AG09309 (cell line): ENCODE data around the gene RCAN3.

ENCODE experiments used
- DNase-seq: peaks from one replicate; pipeline ENCODE4 v3.0.0-alpha.2; 2010; ENCODE audit warnings: low read depth
- H3K4me3 ChIP-seq: 2 replicates; pipeline ENCODE4 v1.5.1; 2011; ENCODE audit warnings: mild to moderate bottlenecking, low read depth, low read length, moderate library complexity; ENCODE audit not compliant: control insufficient read depth
- TF ChIP-seq, protein P1 (sequence below): IDR thresholded peaks from 2 replicates; pipeline ENCODE4 v1.5.1; 2011; ENCODE audit warnings: mild to moderate bottlenecking, low read depth, low read length, inconsistent platforms; ENCODE audit not compliant: insufficient read depth, control insufficient read depth; ENCODE audit errors: missing control alignments

Gene RCAN3

DNA sequence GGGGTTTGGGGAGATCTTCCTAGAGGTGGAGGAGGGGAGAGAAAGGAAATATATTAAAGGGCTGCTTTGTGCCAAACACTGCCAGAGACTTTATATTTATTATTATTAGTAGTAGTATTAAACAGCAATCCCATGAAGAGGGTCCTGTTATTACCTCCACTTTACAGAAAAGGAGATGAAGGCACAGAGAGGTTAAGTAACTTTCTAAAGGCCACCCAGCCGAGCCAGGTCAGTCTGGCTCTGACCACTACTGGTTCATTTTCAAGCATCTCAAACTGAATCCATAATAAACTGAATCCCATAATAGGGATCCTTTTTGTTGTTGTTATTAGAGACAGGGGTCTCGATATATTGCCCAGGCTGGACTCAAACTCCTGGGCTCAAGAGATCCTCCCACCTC, 65.8 kb downstream of the RCAN3 start:
- no peak overlapping the region for H3K4me3 ChIP-seq
- TF ChIP-seq, protein P1, sequence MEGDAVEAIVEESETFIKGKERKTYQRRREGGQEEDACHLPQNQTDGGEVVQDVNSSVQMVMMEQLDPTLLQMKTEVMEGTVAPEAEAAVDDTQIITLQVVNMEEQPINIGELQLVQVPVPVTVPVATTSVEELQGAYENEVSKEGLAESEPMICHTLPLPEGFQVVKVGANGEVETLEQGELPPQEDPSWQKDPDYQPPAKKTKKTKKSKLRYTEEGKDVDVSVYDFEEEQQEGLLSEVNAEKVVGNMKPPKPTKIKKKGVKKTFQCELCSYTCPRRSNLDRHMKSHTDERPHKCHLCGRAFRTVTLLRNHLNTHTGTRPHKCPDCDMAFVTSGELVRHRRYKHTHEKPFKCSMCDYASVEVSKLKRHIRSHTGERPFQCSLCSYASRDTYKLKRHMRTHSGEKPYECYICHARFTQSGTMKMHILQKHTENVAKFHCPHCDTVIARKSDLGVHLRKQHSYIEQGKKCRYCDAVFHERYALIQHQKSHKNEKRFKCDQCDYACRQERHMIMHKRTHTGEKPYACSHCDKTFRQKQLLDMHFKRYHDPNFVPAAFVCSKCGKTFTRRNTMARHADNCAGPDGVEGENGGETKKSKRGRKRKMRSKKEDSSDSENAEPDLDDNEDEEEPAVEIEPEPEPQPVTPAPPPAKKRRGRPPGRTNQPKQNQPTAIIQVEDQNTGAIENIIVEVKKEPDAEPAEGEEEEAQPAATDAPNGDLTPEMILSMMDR, result no peak
- DNase-seq, result no peak

DNA sequence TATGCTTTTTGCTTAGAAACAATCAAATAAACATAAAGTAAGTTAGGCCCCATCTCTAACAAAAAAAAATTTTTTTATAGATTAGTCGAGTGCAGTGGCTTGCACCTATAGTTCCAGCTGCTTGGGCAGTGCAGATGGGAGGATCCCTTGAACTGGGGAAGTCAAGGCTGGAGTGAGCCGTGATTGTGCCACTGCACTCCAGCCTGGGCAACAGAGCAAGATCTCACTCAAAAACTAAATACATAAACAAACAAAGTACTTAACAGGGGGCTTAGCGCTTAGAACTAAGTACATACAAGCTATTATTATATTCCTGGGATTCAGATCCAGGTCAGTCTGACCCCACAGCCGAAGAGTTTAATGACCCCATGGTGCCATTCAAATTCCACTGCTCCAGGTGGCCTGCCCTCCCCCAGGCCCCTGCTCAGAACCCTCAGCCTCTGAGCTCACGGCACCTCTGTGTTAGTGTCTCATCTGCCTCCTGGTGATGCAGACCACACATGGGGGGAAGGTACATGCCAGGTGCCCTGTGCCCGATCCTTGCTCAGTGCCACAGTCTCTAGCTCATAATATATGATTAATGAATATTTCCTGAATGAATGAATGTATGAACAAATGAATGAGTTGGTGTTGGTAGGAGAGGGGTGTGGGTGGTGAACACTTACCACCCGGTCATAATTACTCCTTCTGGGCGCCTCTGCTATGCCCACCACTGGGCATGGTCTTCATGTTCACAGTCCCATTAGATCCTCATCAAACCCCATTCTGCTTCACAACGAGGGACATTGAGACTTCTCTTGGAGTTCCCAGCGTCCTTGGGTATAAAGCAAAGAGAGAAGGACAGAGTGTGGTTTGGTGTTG, 67.9 kb downstream of the RCAN3 start:
- H3K4me3 ChIP-seq, result no peak overlapping the region
- TF ChIP-seq, protein P1, result no peak
- DNase-seq, result no peak

DNA sequence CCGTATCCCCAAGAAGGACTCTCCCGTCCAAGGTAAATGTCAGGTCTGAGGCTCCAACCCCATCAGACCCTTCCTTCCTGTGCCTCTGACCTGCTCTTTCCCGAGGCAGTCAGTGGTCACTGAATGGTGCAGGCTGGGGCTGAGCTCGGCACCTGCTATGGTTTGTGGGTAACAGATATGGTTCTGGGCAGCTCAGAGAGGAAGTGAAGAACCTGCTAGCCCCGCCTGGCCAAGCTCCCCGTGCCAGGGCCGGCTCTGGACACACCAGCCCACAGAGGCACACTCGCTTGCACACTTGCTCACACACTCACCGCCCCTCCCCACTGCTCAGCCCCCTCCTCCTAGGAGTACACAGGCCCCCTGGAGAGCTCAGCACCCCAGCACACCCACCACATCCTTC, 69.7 kb downstream of the RCAN3 start:
- DNase-seq, result no peak
- TF ChIP-seq, protein P1, result no peak
- H3K4me3 ChIP-seq, result no peak overlapping the region

DNA sequence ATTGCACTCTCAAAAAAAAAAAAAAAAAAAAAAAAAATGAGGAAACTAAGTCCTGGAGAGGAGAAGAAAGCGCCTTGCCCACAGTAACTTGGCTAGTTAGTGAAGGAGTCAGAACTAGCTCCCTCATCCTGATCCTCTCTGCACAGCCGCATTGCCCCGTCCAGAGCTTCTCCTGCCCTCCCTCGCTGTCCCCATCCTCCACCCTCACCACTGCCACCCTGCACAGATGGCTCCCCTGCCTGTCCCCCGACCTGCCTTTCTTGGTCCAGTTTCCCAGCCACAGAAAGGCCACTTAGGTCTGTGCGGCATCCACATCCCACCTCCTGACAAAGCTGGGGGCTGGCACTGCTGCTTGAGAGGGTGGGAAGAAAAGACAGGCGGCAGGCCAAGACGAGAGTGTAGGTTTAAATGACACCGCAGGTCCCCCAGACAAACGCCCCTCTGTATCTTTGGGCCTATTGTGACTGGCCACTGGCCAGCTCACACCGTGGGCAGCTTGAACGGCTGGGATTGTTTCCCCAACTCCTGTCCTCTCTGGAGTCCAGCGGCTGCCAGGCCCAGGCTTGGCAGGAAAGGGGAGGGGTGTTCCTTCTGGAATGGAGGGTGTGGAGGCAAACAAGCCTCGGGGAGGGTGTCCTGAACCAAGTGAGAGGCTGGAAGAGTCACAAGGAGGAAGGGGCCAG, 73.4 kb downstream of the RCAN3 start:
- TF ChIP-seq, protein P1, result no peak
- no peak for DNase-seq
- no peak overlapping the region for H3K4me3 ChIP-seq

DNA sequence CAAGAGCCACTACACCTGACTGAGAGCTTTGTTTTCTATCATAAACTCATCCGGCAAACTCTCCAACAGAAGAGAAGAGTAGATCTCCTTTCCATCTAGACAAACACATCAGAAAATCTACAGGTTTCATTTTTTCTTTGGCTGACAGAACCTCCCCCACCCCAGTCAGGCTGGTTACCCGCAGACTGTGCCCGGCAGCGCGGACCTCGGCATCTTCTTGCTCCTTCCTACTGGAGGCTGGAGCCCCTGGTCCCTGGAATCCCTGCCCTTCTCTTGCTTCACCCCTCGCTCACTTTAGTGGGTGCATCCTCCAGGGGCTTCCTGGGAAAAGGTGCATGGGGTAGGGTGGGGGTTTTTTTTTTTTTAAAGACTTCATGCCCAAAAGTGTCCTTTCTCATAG, 76.2 kb downstream of the RCAN3 start:
- TF ChIP-seq, protein P1, result no peak
- no peak overlapping the region for H3K4me3 ChIP-seq
- DNase-seq, result no peak

DNA sequence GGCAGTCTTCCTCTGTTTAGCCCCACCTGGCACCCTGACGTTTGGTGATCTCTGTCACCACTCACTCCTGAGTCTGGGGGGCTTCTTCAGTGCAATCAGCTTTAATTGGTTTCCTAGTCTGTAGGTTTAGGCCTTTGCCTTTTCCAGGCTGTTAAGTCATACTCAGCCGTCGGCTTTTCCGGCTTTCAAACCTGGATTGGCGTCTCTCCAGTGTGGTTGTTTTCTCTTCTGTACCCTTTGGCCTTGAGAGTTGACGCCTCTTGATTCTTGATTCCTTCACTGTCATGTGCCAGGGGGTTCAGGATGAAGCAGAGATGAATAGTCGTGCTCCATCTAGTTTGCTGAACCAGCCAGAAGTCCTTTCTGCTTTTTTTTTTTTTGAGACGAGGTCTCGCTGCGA, 78.1 kb downstream of the RCAN3 start:
- DNase-seq, result no peak
- TF ChIP-seq, protein P1, result no peak
- no peak overlapping the region for H3K4me3 ChIP-seq
